ENCODE results near the gene GPR65. TPM values are rescaled to one million over a fixed set of nuclear protein-coding genes. Genes with fewer than 3 reads are reported as not detected.
A peak's percentile ranks its signal among the peaks of the same experiment; 100 is the strongest.

GPR65 gene
- total RNA-seq, 1 donor from 2014 or later = 13.4 TPM

DNA sequence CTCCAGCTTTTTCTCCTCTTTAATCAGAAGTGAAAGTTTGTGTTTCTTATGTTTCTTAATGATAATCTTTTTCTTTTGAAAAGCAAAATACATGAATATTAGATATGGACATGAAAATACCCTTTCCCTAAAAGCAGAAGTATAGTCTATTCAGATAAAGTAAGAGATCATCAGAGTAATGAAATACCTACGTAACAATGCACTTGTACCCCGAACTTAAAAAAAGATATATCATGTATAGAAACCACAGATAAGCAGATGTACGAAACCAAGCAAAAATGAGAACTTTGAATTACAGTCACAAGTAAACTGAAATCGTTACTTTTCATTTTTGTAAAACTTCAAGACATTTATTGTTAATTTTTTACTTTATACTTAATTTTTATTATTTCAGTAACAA, 1.5 kb upstream of the GPR65 start:
- intact Hi-C loops (cut with DNase I) = no loop called here
- H3K27me3 ChIP-seq (ENCODE audit: low read depth) = no peaks in the 10 kb centered on the region
- no peaks in the 10 kb centered on the region for H3K36me3 ChIP-seq
- DNase-seq (no peak), ATAC-seq (no peak)
- H3K9me3 ChIP-seq = no peaks in the 10 kb centered on the region
- no peaks in the 10 kb centered on the region for H3K4me1 ChIP-seq
- peak overlapping the region; percentile 37 for H3K27ac ChIP-seq
- TF ChIP-seq, protein P1, sequence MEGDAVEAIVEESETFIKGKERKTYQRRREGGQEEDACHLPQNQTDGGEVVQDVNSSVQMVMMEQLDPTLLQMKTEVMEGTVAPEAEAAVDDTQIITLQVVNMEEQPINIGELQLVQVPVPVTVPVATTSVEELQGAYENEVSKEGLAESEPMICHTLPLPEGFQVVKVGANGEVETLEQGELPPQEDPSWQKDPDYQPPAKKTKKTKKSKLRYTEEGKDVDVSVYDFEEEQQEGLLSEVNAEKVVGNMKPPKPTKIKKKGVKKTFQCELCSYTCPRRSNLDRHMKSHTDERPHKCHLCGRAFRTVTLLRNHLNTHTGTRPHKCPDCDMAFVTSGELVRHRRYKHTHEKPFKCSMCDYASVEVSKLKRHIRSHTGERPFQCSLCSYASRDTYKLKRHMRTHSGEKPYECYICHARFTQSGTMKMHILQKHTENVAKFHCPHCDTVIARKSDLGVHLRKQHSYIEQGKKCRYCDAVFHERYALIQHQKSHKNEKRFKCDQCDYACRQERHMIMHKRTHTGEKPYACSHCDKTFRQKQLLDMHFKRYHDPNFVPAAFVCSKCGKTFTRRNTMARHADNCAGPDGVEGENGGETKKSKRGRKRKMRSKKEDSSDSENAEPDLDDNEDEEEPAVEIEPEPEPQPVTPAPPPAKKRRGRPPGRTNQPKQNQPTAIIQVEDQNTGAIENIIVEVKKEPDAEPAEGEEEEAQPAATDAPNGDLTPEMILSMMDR (IDR thresholded peaks at IDR 0.05) = no peak
- H3K4me3 ChIP-seq = no peak overlapping the region

DNA sequence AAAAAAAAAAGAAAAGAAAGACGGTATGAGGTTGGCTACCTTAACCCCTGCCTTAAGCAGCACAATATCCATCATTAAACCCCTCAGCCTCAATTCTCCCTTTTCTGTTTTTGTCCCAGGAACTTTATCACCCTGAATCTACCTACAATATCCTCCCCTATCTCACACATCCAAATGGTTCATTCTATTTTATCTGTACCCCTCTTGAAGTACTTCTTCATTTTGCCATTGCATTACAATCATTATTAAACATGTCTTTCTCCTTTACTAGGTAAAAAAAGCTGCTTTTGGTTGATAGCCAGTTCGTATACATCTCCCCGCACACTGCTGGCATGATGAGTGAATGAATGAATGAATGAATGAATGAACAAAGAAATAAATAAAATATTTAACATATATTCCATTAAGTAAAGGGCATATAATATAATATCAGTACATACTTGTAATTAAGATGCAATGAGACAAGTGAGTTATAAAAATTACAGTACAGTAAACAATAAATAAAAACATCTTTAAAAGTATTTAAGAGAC, 364 bp upstream of the GPR65 start:
- TF ChIP-seq, protein P1 (IDR thresholded peaks at IDR 0.05) = no peak
- Histone ChIP-seq H3K27me3 (ENCODE audit: low read depth) (no peaks in the 10 kb centered on the region), H3K36me3 (no peaks in the 10 kb centered on the region), H3K27ac (peak overlapping the region; percentile 67), H3K9me3 (no peaks in the 10 kb centered on the region), H3K4me1 (no peaks in the 10 kb centered on the region), H3K4me3 (peak overlapping the region; percentile 37)
- ATAC-seq = no peak
- DNase-seq = no peak
- intact Hi-C loops (cut with DNase I) = no loop called here

DNA sequence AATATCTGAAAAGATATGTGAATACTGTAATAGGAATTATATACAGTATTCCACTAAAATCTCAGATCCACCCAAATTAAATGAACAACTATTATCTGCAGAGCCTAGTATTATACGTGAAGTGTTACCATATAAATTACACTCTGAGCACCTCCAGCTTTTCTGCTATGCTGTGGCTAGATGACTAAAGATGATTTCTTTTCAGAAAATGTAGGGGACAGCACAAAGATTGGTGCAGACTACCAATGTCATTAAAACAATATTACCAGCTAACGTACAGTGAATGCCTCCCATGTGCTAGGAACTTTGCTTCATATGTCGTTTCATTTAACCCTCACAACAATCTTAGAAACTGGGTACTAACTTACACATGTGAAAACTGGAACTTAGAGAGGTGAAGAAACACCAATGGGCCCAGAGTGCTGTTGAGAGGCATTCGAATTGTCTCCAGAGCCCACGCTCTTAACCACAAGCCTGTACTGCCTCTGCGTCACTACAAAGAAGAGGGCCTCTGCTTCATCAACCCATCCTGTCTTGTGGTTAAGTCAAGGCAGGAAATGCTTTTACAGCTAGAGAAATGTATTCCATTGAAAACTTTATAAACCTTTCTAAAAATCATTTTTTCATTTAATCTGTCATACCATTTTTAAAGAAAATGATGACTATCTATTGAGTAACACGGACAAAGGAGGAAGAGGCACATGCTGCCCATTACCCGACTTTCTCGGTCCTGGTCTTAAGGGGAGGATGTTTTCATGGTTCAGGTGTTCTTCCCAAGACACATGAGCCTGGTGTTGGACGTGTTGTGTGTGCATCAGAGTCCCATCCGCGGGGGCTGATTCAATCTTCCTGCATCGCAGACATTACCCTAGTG, 1.3 kb downstream of the GPR65 start:
- H3K9me3 ChIP-seq = no peaks in the 10 kb centered on the region
- peak overlapping the region; percentile 67 for H3K27ac ChIP-seq
- H3K4me1 ChIP-seq = no peaks in the 10 kb centered on the region
- intact Hi-C loops (cut with DNase I) = no loop called here
- peak overlapping the region; percentile 37 for H3K4me3 ChIP-seq
- no peaks in the 10 kb centered on the region for H3K36me3 ChIP-seq
- TF ChIP-seq, protein P1 (IDR thresholded peaks at IDR 0.05) = no peak
- ATAC-seq (peak; percentile 92 to 93), DNase-seq (peak; percentile 47)
- H3K27me3 ChIP-seq (ENCODE audit: low read depth) = no peaks in the 10 kb centered on the region

DNA sequence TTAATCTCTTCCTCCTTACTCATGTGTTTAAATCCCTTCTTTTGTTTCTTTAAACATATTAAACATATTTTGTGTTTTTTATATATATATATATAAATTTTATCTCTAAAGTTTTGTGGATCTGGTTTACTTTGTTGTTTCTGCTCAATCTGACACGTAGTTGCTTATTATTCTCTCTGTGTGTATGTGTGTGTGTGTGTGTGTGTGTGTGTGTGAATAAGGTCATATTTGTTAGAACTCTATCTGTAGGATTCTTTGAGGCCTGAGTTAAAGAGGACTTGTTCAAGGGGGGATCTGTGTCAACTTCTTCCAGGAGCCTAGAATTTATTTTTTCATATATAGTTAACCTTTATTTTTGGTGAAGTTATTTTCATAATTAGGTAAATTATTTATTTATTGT, 2.7 kb downstream of the GPR65 start:
- Histone ChIP-seq H3K27me3 (ENCODE audit: low read depth) (no peaks in the 10 kb centered on the region), H3K4me3 (peak overlapping the region; percentile 37), H3K36me3 (no peaks in the 10 kb centered on the region), H3K4me1 (no peaks in the 10 kb centered on the region), H3K27ac (no peak overlapping the region), H3K9me3 (no peaks in the 10 kb centered on the region)
- intact Hi-C loops (cut with DNase I) = no loop called here
- TF ChIP-seq, protein P1 (IDR thresholded peaks at IDR 0.05) = no peak
- DNase-seq = no peak
- no peak for ATAC-seq

DNA sequence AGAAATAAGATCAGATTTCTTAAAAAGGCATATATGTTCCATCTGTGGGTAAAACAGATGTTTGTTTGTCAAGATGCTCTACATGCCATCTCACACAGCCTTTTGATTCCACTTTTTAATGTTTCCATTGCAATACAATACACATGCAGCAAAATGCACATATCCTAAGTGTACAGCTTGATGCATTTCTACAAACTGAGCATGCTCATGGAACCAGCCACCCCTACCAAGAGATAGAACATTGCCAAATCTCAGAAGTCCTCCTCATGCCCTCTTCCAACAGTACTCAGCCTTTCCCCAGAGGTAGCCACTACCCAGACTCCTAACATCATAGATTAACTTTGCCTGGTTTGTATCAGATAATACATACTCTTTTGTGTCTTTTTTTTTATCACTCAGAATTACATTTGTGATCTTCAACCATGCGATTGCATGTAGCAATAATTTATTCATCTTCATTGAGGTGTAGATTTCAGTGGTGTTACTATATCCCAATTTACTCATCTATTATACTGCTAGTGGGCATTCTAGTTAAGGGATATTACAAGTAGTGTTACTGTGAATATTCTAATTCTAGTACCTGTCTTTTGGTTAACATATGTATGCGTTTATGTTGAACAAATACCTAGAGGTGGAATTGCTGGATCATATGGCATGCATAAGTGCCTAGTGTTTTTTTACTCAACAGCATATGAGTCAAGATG, 3.3 kb downstream of the GPR65 start:
- intact Hi-C loops (cut with DNase I) = no loop called here
- no peak overlapping the region for H3K27ac ChIP-seq

More for the DNA sequence above, 3.3 kb downstream of the GPR65 start:
- Histone ChIP-seq H3K27me3 (ENCODE audit: low read depth) (no peaks in the 10 kb centered on the region), H3K4me1 (no peaks in the 10 kb centered on the region), H3K9me3 (no peaks in the 10 kb centered on the region), H3K36me3 (no peaks in the 10 kb centered on the region), H3K4me3 (peak overlapping the region; percentile 37)
- TF ChIP-seq, protein P1 (IDR thresholded peaks at IDR 0.05) = no peak
- no peak for ATAC-seq
- no peak for DNase-seq
